HT1080 (cell line): ENCODE results near the gene ARFGEF2. TPM values are rescaled to one million over a fixed set of nuclear protein-coding genes. Genes with fewer than 3 reads are reported as not detected.

Experiments used
- DNase-seq: peaks from one replicate; pipeline ENCODE4 v3.0.0-alpha.2; 2015; ENCODE audit warnings: low read depth
- total RNA-seq: library from RNA; depleted of rRNA; stranded (reverse); fragments of >200 nt; shearing (Covaris generic); gene quantifications from 2 replicates; pipeline ENCODE4 v1.2.3, GENCODE V29; 2014

Gene ARFGEF2
- total RNA-seq, 1 experiment from 2014 or later: 31.0 TPM

GRCh38 chr20:48898896-48899530, 22.5 kb upstream of the ARFGEF2 start:
- DNase-seq: no peak

GRCh38 chr20:48899881-48900280, 21.6 kb upstream of the ARFGEF2 start:
- no peak for DNase-seq

- no peak for DNase-seq
These were observed 20.2 kb upstream of the ARFGEF2 start for GRCh38 chr20:48901326-48901725.

DNA sequence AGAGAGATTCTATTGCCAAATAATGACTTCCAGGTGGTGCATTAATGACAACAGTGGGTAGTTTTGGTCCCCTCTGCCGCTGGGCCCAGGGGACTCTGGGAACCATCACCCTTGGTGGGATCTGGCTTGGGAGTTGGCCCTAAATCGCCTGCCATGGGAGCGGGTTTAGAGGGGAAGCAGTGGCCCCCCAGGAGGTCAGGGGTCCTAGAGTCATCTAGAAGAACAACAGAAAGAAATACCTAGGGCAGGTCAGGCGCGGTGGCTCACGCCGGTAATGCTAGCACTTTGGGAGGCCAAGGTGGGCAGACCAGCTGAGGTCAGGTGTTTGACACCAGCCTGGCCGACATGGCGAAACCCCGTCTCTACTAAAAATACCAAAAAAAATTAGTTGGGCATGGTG, 17.8 kb upstream of the ARFGEF2 start:
- no peak for DNase-seq

- peak; percentile 76 for DNase-seq
These were observed 16.8 kb upstream of the ARFGEF2 start for GRCh38 chr20:48904566-48905296.

- no peak for DNase-seq
These were observed 16.2 kb upstream of the ARFGEF2 start for GRCh38 chr20:48905297-48905647.

- DNase-seq: no peak
These were observed 15.2 kb upstream of the ARFGEF2 start for GRCh38 chr20:48906221-48906877.

GRCh38 chr20:48908656-48909319, 12.7 kb upstream of the ARFGEF2 start:
- peak; percentile 48 for DNase-seq

DNA sequence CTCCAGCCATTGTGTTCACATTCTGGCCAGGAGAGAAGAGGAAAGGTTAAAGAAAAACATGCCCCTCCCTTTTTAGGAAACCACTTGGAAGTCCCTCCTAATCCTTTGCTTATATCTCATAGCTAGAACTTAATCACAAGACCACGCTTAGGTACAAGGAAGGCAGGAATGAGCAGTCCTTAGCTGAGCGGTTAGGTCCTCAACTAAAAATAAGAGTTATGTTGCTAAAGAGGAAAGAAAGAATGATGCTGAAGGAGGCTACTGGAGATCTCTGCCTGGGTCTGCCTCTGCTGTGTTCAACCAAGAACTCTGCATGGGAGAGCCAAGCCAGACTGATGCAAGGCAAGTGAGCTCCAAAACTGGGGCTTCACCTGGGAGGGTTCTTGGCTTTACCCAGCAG, 11.6 kb upstream of the ARFGEF2 start:
- no peak for DNase-seq

GRCh38 chr20:48910347-48910781, 11.1 kb upstream of the ARFGEF2 start:
- peak; percentile 61 for DNase-seq

DNA sequence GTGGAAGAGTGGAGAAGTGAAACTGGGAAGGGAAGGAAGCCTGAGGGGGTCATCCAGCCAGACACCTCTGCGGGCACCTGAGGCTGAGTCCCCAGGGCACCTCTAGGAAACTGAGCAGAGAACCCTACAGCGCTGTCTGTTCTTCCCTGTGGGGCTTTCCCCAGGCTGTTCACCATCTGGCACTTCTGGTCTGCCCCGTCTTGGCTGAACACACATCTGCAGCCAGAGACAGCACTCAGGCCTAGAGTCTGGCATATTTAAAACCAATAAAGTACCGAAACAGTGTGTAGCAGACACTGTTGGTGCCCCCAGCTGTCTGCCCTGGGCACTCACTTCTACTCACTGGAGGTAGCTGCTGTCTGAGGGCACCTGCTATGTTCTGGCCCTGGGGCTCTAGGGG, 9.4 kb upstream of the ARFGEF2 start:
- no peak for DNase-seq

- DNase-seq: no peak
These were observed 4.8 kb upstream of the ARFGEF2 start for GRCh38 chr20:48916699-48917098.

DNA sequence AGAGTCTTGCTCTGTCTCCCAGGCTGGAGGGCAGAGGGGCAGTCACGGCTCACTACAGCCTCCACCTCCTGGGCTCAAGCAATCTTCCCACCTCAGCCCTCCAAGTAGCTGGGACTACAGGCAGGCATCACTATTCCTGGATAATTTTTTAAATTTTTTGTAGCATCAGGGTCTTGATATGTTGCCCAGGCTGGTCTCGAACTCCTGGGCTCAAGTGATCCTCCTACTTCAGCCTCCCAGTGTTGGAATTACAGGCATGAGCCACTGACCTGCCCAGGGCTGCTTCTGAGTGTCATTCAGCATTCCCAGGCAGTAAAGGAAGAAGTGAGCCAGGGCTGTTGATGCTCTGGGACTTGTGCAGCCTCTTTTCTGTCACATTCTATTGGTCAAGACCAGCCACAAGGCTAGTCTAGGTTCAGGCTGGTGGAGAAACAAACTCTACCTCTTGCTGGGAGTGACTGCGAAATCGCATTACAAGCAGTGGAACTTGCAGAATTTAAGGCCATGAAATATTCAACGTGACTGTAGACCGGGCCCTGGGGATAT, 2.1 kb upstream of the ARFGEF2 start:
- no peak for DNase-seq

GRCh38 chr20:48919882-48920526, 1.5 kb upstream of the ARFGEF2 start:
- DNase-seq: no peak

DNA sequence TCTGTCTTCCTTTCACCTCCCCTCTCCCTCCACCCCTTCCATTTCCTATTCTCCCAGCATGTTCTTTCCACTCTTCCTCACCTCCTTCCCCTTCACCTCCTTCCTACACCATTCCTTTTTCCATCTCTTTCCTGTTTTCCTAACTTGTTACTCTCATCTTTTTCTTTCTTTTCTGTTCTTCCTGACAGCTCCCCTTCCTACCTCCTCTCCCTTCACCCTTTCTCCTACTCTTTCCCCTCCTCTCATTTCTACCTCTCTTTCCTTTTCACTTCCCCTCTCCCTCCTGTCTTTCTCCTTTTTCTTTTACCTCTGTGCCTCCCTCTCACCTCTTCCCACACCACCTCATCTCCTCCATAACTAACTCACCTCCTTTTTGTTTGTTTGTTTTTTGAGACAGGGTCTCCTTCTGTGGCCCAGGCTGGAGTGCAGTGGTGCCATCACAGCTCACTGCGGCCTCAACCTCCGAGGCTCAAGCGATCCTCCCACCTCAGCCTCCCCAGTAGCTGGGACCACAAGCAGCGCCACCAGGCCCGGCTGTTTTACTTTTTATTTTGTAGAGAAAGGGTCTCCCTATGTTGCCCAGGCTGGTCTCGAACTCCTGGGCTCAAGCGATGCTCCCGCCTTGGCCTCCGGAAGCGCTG, 864 bp upstream of the ARFGEF2 start:
- no peak for DNase-seq

DNA sequence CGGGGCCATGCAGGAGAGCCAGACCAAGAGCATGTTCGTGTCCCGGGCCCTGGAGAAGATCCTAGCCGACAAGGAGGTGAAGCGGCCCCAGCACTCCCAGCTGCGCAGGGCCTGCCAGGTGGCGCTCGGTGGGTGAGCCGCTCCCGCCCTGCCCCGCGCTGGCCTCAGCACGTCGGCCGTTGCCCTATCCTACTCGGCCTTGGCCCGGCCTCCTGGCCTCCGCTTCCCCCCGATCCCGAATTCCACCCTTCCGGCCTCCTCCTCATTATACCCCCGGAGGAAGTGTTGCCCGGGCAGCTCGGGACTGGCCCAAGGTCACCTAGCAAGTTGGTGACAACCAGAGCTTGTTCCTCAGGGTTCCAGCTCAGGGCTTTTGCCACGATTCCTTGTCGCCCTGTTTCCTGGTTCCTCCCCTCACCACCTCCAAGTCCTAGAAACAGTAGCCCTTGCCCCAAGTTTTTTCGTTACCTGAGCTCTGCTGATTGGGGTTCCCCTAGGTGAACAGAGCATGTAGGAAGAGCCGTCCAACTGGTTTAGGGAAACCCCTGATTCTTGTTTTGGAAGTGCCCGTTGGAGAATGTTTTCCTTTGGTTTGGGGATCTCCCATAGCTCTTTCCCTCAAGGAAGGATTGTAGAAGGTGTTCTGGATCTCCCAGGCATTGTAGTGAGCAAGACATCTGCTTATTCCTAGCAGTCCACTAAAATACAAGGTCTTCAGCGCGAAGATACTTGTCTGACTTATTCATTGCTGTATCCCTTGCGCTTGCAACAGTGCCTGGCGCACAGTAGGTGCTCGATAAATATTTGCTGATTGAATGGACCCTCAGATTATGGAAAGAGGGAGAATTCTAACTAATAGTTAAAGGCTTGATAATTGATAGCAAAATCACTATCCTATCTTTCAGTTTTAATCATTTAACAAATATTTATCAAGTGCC, 641 bp downstream of the ARFGEF2 start:
- DNase-seq: peak; percentile 36

DNA sequence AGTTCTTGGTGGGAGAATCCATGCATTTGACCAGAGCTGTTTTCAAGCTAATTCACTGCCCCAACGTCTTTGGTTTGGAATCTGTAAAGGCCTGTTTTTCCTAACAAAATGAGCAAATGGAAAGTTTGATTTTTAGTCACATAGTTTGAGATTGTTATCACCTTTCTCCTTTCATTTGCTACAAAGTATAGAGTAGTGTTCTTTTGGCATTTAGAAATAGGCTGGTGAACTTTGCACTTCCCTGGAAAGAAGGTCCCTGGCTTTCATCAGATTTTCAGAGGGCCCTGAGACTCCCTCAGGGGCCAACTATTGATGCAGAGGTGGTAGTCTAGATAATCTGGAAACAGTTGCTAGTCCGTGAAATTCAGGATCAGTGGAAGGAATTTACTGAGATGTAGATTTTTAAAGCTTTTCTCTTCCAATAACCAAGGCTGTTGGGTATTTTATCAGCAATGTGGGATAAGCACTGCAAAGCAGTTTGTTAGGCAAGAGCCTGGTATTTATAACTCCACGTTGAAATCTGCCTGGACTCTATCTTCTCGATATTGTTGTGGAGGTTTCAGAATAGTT, 1.7 kb downstream of the ARFGEF2 start:
- DNase-seq: no peak

GRCh38 chr20:48924756-48925109, 3.2 kb downstream of the ARFGEF2 start:
- no peak for DNase-seq

- DNase-seq: no peak
These were observed 4.8 kb downstream of the ARFGEF2 start for GRCh38 chr20:48926267-48926666.
